GM10266 (cell line): ENCODE data around the gene COL4A2.

Experiments used
- DNase-seq: peaks from one replicate; pipeline ENCODE4 v3.0.0; 2012; ENCODE audit errors: extremely low spot score
- CTCF ChIP-seq: IDR thresholded peaks from 2 replicates; pipeline ENCODE4 v1.5.1; 2012; ENCODE audit warnings: mild to moderate bottlenecking, low read depth; ENCODE audit not compliant: control insufficient read depth, insufficient read depth; ENCODE audit errors: missing control alignments

COL4A2 gene

GRCh38 chr13:110469597-110469996 is 162.5 kb downstream of the COL4A2 start:
- no peak for DNase-seq
- no peak for TF ChIP-seq CTCF

DNA sequence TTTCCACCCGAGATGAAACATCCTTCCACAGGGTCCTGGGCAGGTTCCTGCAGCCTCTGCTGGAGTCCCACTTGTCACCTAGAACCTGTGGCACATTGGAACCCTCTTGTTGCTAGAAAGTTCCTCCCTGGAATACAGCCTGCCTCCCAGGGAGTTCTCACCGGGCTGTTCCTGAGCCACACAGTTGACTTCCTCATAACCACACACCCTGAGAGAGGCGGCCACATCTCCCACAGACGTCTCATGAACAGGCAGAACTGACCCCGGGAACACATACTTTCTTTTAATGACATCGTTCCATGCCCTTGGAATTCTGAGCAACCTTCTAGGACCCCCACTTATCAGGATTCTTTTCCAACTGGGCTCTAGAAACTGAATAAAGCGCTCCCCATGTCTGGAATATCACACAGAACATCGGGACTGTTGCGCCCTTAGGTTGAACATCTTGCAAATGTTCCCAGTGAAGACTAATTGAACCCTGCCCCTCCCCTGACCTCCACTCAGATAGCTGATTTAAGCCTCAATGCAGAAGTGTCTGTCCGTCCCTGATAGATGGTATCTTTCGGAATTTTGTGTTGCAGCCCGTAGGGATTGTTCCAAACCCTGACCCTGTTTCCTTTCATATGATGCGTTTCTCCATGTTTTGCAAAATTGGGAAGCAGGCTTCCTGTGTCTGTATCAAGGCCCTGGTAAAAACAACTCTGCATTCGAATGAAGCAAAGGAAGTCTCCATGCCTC is 163.4 kb downstream of the COL4A2 start:
- no peak for DNase-seq
- no peak for TF ChIP-seq CTCF

GRCh38 chr13:110471156-110471832 is 164.2 kb downstream of the COL4A2 start:
- DNase-seq = peak; percentile 77
- no peak for TF ChIP-seq CTCF

GRCh38 chr13:110471833-110472162 is 164.7 kb downstream of the COL4A2 start:
- DNase-seq = peak; percentile 89
- no peak for TF ChIP-seq CTCF

- DNase-seq = no peak
- TF ChIP-seq CTCF = no peak
These were observed 165.9 kb downstream of the COL4A2 start for GRCh38 chr13:110472904-110473563.

- TF ChIP-seq CTCF = no peak
- no peak for DNase-seq
These were observed 167.6 kb downstream of the COL4A2 start for GRCh38 chr13:110474713-110475112.

DNA sequence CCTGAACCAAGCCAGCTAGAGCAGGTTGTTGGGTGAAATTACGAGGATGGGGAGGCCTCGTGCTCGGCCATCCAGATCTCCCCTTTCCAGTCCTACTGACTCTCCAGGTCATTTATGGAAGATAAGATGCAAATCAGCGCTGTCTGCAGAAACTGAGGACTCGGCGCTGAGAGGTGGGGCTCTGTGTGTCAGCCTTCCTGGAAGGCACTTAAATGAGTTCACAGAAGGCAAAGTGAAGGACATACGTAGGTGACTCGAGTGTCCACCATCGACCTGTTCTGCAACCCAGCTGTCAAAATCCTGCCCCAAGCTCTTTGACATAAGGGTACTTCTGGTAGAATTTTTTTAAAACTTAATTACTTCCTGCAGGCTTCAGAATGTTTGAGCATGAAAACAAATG is 168.0 kb downstream of the COL4A2 start:
- TF ChIP-seq CTCF = no peak
- no peak for DNase-seq
